ENCODE data around the gene NIPAL4. TPM values are rescaled to one million over a fixed set of nuclear protein-coding genes. Genes with fewer than 3 reads are reported as not detected.
A peak's percentile ranks its signal among the peaks of the same experiment; 100 is the strongest.
"Not testable (repeated sequence)": the region's sequence is repeated elsewhere in the genome, so short reads cannot be mapped to it uniquely, and the experiment has no call there.

NIPAL4 gene
- not detected for total RNA-seq
- long read RNA-seq, partial matches to known transcripts, result 0 of 1 reads
- long read RNA-seq, other reads (novel, unspliced or antisense), result 1 of 1 reads

GRCh38 chr5:157459715-157460599 lies at the start of gene NIPAL4:
NIPAL4 (plus strand) TSS chr5:157460213; CDS start chr5:157460321, 108 bp downstream.
- DNase-seq (ENCODE audit: low spot score), result no peak

- no peak for DNase-seq (ENCODE audit: low spot score)
These were observed 44.2 kb upstream of the NIPAL4 start for GRCh38 chr5:157415838-157416237.

GRCh38 chr5:157419521-157419920 lies 40.5 kb upstream of the NIPAL4 start:
- DNase-seq (ENCODE audit: low spot score), result not testable (repeated sequence)

GRCh38 chr5:157429920-157430319 lies 30.1 kb upstream of the NIPAL4 start:
- not testable (repeated sequence) for DNase-seq (ENCODE audit: low spot score)

- no peak for DNase-seq (ENCODE audit: low spot score)
These were observed 28.3 kb upstream of the NIPAL4 start for GRCh38 chr5:157431544-157432200.

GRCh38 chr5:157434096-157434495 lies 25.9 kb upstream of the NIPAL4 start:
- no peak for DNase-seq (ENCODE audit: low spot score)

GRCh38 chr5:157443041-157443549 lies 16.9 kb upstream of the NIPAL4 start:
- no peak for DNase-seq (ENCODE audit: low spot score)

GRCh38 chr5:157444224-157444623 lies 15.8 kb upstream of the NIPAL4 start:
- DNase-seq (ENCODE audit: low spot score), result no peak

DNA sequence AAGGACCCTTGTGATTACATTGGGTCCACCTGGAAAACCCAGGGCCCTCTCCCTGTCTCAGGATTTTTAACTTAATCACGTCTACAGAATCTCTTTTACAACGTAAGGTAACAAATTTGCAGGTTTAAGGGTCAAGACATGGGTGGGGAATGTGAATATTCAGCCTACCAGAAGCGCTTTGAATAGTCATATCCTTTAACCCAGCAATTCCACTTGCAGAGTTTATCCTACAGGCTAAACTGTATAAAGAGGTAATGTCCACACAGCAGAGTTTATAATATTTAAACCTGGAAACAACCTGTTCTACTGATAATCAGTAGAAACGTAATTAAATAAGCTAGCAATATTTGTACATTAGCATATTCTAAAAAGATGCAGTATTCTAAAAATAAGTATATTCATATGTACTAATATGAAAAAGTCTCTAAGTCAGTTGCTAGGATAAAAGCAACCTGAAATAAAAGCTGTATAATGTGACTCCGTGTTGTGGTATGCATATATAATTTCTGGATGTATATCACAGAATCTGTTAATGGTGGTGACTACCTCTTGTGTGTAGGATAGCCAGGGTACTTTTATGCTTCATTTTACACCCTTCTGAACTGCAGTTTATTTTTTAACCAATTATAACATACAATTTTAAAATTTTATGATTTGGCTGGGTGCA lies 14.1 kb upstream of the NIPAL4 start:
- DNase-seq (ENCODE audit: low spot score), result no peak

- DNase-seq (ENCODE audit: low spot score), result no peak
These were observed 13.5 kb upstream of the NIPAL4 start for GRCh38 chr5:157446412-157446935.

- no peak for DNase-seq (ENCODE audit: low spot score)
These were observed 12.8 kb upstream of the NIPAL4 start for GRCh38 chr5:157447201-157447637.

DNA sequence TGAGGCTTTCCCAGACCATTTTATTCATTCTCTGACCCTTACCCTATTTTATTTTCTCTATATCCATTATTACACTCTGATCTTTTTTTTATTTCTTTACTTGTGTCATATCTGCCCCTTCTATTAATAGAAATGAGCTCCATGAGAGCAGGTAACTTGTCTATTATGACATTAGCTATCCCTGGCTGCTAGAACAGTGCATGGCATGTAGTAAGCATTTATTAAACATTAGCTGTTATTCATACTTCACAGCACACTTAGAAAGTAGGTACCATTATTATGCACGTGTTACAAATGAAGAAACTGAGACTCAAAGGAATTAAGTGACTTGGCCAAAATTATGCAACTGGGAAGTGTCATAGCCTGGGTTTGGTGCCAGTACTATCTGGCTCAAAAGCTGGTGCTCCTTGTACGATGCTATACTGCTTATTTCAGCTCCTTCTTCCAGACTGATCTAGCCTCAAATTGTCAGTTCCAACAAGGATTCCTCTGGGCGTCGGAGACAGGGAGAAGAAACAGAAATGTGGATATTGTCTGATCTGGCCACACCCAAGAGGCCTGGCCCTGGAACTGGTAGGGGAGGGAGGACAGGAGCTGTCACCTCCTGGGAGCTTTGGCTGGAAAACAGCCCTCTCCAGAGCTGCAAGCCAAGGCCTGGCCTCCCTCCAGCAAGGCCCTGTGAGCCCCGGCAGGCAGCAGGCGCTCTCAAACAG lies 10.8 kb upstream of the NIPAL4 start:
- no peak for DNase-seq (ENCODE audit: low spot score)

DNA sequence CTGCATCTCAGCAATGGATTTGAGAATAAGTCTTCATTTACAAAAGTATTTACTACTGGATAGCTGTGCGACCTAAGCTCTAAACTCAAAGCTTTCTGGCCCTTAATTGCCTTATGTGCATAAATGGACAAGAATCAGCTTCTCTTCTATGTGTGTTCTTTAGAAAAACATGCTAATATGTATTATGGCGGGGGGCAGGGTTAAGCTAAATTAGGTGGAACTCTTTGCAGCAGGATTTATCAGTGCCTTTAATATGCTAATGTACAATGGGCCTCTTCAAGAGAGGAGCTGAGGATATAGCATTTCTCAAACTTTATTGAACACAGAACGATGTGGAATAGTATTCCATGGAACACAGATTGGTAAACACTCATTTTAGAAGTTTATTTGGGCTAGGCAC lies 10.0 kb upstream of the NIPAL4 start:
- DNase-seq (ENCODE audit: low spot score), result no peak

- no peak for DNase-seq (ENCODE audit: low spot score)
These were observed 8.2 kb upstream of the NIPAL4 start for GRCh38 chr5:157451806-157452205.

DNA sequence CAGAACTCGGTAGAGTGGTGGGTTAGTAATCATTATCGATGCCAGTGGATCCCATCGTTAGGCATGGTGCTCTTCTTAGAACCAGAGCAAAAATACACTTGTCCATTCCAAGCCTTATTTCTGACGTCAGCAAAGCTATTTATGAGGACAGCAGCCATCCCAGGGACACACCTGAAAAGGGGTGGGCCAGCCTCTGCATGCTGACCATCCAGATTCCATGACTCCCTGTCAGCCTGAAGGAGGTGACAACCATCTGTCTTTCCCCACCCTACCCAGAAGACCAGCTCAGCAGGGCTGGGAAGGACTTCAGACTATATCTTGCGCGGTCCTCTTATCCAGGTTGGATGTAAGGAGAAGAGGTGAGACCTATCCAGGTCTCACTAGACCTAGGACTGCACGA lies 5.7 kb upstream of the NIPAL4 start:
- no peak for DNase-seq (ENCODE audit: low spot score)

GRCh38 chr5:157455057-157455456 lies 5.0 kb upstream of the NIPAL4 start:
- DNase-seq (ENCODE audit: low spot score), result no peak

DNA sequence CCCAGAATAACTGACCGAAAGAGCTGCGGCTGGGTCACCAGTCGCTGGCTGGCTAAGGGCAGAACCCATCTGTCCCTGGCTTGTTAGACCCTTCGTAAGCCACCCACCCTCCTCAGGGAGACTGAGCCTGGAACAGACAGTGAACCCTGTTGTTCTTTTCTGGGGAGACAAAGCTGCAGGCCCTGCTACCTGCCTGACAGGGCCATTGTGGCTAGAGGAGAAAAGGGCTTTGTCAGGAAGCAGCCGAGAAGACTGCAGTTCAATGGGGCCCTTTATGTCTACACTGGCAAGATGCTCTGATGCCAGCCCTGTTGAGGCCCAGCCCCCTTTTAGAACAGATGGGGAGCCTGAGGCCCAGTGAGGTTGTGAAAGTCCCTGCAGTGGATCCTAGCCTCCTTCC lies 3.7 kb upstream of the NIPAL4 start:
- no peak for DNase-seq (ENCODE audit: low spot score)

DNA sequence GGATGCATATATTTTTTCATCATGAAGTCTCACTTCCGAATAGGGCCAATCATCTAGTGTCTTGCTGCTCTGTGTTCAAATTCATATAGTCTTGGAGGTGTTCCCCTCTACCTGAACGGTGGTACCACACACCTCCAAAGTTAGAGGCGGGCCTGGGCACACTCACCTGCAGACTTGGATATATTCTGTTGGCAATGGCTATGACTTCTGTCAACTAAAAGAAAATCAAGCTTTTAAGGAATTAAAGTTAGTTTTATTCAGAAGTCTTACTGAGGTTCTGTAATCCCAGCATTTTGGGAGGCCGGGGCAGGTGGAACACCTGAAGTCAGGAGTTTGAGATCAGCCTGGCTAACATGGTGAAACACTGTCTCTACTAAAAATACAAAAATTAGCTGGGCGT lies 2.6 kb upstream of the NIPAL4 start:
- no peak for DNase-seq (ENCODE audit: low spot score)

GRCh38 chr5:157458835-157459234 lies 1.2 kb upstream of the NIPAL4 start:
- no peak for DNase-seq (ENCODE audit: low spot score)

DNA sequence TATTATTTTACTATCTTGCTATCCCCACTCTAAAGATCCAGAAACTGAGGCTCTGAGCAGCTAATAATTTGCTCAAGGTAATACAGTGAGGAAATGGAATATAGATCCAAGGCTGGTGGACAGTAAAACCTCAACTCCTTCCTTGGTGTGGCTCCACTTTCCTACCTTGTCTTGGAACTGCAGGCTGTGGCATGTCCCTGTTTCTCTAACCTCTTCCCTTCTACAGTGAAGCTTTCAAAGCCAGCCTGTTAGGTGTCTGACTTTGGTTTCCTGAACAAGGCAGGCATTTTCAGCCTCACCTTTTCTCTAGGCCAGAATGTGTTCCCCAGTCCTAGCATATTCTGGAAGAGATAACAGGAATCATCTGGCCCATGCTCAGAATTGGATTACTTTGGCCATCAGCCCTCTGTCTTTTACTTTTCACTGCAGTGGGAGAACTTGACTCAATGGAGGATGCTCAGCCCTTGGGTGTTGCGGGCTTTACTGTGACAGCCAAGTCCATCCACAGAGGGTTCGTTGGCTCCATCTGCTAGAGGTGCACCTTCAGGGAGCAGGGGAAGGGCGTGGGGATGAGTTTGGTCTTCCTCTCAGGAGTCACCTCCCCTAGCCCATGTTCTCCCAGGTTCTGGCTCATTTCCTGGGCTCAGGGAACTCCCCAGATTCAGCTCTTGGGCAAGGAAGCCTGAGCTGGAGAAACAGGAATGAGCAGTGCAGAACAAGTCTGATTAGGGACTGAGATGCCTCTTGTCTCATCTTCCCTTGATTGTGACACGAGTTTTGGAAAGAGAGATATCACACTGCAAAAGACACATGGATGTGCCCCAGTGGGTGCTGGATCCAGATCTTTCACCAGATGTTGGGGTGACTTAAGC lies 1.1 kb downstream of the NIPAL4 start:
- peak; percentile 47 for DNase-seq (ENCODE audit: low spot score)

All from mesenteric fat pad (tissue), 1 donor.